Neutrophil (primary cell): ENCODE data around the gene BIRC3.

ENCODE experiments used
- H3K27ac ChIP-seq: fragments of 200-600 bp; sonication (generic); 2 replicates; pipeline ENCODE4 v1.5.1; 2016; ENCODE audit warnings: mild to moderate bottlenecking, moderate library complexity
- H3K27me3 ChIP-seq: fragments of 200-600 bp; sonication (generic); 2 replicates; pipeline ENCODE4 v1.6.0; 2016; ENCODE audit warnings: mild to moderate bottlenecking
- H3K36me3 ChIP-seq: fragments of 200-600 bp; sonication (generic); 2 replicates; pipeline ENCODE4 v1.5.1; 2017
- H3K4me1 ChIP-seq, 2 experiments: fragments of 200-600 bp in 1 of 2; sonication (generic) in 1 of 2; 1 replicate in 1 of 2; 2 replicates in 1 of 2; pipeline versions ENCODE4 v1.5.1 to v1.6.1; 2013 to 2016; ENCODE audit warnings: low read depth in 1 of 2, low read length in 1 of 2, mild to moderate bottlenecking in 1 of 2, moderate library complexity in 1 of 2; ENCODE audit not compliant: control insufficient read depth in 1 of 2, insufficient read depth in 1 of 2
- H3K4me3 ChIP-seq, 2 experiments: fragments of 200-600 bp in 1 of 2; sonication (generic) in 1 of 2; 1 replicate in 1 of 2; 2 replicates in 1 of 2; pipeline ENCODE4 v1.5.1; 2013 to 2016; ENCODE audit warnings: low read depth in 1 of 2, low read length in 1 of 2, mild to moderate bottlenecking in 1 of 2, moderate library complexity in 1 of 2
- H3K9me3 ChIP-seq: fragments of 200-600 bp; sonication (generic); 2 replicates; pipeline ENCODE4 v1.5.1; 2016
- TF ChIP-seq, protein P1 (sequence below): fragments of 200-600 bp; sonication (generic); IDR thresholded peaks from 2 replicates; pipeline ENCODE4 v1.5.1; 2016; ENCODE audit warnings: antibody characterized with exemption

Gene BIRC3

DNA sequence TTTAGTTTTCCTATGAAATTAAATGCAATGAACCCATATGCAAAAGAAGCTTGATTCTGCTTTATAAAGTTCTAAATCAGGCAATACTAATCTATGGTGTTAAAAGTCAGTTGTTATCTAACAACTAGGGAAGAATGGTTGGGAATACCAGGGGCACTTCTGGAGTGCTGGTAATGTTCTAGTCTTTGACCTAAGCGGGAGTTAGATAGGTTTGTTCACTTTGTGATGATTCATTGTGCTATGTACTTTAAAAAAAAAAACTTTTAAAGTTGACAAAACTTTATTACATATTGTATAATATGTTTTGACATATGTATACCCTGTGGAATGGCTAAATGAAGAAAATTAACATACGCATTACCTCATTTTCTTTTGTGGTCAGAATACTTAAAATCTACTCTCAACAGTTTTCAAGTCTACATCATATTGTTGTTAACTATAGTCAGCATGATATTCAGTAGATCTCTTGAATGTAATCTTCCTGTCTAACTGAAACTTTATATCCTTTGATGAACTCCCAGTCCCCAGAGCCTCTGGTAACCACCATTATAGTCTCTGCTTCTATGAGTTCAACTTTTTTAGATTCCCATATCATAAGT lies 69.0 kb downstream of the BIRC3 start:
- no peak overlapping the region for H3K4me3 ChIP-seq
- peaks cover 84% of the 10 kb centered on the region for H3K36me3 ChIP-seq
- no peaks in the 10 kb centered on the region for H3K4me1 ChIP-seq
- TF ChIP-seq, protein P1, sequence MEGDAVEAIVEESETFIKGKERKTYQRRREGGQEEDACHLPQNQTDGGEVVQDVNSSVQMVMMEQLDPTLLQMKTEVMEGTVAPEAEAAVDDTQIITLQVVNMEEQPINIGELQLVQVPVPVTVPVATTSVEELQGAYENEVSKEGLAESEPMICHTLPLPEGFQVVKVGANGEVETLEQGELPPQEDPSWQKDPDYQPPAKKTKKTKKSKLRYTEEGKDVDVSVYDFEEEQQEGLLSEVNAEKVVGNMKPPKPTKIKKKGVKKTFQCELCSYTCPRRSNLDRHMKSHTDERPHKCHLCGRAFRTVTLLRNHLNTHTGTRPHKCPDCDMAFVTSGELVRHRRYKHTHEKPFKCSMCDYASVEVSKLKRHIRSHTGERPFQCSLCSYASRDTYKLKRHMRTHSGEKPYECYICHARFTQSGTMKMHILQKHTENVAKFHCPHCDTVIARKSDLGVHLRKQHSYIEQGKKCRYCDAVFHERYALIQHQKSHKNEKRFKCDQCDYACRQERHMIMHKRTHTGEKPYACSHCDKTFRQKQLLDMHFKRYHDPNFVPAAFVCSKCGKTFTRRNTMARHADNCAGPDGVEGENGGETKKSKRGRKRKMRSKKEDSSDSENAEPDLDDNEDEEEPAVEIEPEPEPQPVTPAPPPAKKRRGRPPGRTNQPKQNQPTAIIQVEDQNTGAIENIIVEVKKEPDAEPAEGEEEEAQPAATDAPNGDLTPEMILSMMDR, result no peak
- no peaks in the 10 kb centered on the region for H3K9me3 ChIP-seq
- H3K27ac ChIP-seq, result no peak overlapping the region
- H3K27me3 ChIP-seq, result no peaks in the 10 kb centered on the region

DNA sequence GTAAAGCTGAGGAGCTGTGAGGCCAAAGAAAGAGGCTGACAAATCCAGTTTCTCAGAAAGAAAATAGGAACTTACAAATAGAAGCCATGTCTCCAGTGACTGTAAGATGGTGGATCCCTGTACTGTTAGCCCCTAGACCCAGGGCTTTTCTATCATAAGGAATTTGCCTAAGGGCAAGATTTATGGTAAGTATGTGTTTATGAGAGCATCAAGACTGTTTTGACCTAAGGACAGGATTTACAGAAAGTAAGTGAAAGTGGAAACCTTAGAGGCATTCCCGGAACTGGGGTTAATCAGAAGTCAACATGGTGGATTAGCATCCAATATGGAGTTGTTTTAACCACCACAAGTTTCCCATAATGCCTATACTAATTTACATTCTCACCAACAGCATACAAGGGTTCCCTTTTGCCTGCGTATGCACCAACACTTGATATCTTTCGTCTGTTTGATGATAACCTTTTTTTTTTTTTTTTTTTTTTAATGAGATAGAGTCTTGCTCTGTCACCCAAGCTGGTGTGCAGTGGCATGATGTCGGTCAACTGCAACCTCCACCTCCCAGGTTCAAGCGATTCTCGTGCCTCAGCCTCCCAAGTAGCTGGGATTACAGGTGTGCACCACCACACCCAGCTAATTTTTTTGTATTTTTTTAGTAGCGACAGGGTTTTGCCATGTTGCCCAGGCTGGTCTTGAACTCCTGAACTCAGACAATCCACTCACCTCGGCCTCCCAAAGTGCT lies 69.9 kb downstream of the BIRC3 start:
- Histone ChIP-seq H3K27ac (no peak overlapping the region), H3K4me1 (no peaks in the 10 kb centered on the region), H3K27me3 (no peaks in the 10 kb centered on the region), H3K4me3 (no peak overlapping the region), H3K9me3 (no peaks in the 10 kb centered on the region), H3K36me3 (peaks cover 81% of the 10 kb centered on the region)
- TF ChIP-seq, protein P1, result no peak
